ENCODE results near the gene PLAAT5. TPM values are rescaled to one million over a fixed set of nuclear protein-coding genes. Genes with fewer than 3 reads are reported as not detected.
"Not testable (repeated sequence)": the region's sequence is repeated elsewhere in the genome, so short reads cannot be mapped to it uniquely, and the experiment has no call there.

The PLAAT5 gene
- total and polyA plus RNA-seq, 9 donors: 1.5 to 35.0 (median 3.8) TPM

DNA sequence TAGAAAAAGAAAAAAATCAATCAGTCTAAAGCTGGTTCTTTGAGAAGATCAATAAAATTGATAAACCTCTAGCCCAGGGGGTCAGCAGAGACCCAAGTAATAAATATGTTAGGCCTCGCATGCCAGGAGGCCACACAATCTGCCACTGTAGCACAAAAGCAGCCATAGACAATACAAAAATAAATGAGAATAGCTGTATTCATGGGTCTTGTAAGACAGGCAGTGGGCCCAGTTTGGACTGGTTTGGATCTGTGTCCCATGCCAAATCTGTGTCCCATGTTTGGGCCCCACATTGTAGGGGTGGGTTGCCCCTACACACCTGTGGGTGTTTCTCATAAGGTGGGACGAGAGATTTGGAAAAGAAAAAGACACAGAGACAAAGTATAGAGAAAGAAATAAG is 39.1 kb upstream of the PLAAT5 start:
- Histone ChIP-seq H3K36me3 (no peaks in the 10 kb centered on the region), H3K27me3 (no peaks in the 10 kb centered on the region), H3K9me3 (no peaks in the 10 kb centered on the region), H3K27ac (no peak overlapping the region), H3K4me1 (ENCODE audit: insufficient read depth) (peaks cover 2% of the 10 kb centered on the region), H3K4me3 (no peak overlapping the region)
- no peak for TF ChIP-seq EP300 (IDR thresholded peaks at IDR 0.05)
- TF ChIP-seq POLR2A (IDR thresholded peaks at IDR 0.05): no peak
- TF ChIP-seq, protein P1, sequence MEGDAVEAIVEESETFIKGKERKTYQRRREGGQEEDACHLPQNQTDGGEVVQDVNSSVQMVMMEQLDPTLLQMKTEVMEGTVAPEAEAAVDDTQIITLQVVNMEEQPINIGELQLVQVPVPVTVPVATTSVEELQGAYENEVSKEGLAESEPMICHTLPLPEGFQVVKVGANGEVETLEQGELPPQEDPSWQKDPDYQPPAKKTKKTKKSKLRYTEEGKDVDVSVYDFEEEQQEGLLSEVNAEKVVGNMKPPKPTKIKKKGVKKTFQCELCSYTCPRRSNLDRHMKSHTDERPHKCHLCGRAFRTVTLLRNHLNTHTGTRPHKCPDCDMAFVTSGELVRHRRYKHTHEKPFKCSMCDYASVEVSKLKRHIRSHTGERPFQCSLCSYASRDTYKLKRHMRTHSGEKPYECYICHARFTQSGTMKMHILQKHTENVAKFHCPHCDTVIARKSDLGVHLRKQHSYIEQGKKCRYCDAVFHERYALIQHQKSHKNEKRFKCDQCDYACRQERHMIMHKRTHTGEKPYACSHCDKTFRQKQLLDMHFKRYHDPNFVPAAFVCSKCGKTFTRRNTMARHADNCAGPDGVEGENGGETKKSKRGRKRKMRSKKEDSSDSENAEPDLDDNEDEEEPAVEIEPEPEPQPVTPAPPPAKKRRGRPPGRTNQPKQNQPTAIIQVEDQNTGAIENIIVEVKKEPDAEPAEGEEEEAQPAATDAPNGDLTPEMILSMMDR (IDR thresholded peaks at IDR 0.05): no peak
- intact Hi-C loops (cut with DNase I): no loop called here
- 95 to 97% (median 96%) methylated on average over 2 of the region's 2 CpGs for WGBS, 3 donors
- DNase-seq: no peak

DNA sequence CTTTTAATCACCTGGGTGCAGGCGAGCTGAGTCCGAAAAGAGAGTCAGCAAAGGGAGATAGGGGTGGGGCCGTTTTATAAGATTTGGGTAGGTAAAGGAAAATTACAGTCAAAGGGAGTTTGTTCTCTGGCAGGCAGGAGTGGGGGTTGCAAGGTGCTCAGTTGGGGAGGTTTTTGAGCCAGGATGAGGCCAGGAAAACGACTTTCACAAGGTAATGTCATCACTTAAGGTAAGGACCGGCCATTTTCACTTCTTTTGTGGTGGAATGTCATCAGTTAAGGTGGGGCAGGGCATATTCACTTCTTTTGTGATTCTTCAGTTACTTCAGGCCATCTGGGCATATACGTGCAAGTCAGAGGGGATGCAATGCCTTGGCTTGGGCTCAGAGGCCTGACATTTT is 38.4 kb upstream of the PLAAT5 start:
- WGBS, 3 donors: 68 to 84% (median 79%) methylated on average over 6 of the region's 6 CpGs
- DNase-seq; H3K4me1 ChIP-seq (ENCODE audit: insufficient read depth); intact Hi-C loops (cut with DNase I); H3K4me3 ChIP-seq; H3K9me3 ChIP-seq; H3K27ac ChIP-seq; H3K27me3 ChIP-seq; H3K36me3 ChIP-seq: not testable (repeated sequence)

DNA sequence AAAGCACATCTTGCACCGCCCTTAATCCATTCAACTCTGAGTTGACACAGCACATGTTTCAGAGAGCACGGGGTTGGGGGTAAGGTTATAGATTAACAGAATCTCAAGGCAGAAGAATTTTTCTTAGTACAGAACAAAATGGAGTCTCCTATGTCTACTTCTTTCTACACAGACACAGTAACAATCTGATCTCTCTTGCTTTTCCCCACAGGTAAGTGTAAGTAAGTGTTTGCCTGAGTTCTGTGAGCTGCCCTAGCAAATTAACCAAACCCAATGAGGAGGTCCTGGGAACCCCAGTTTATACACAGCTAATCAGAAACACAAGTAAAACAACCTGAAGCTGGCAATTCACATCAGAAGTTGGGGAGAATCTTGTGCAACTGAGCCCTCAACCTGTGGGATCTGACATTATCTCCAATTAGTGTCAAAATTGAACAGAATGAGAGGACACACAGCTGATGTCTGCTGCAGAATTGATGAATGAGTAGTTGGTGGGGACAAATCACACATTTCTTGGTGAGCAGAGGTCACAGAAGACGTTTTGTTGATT is 37.8 kb upstream of the PLAAT5 start:
- H3K27me3 ChIP-seq; H3K9me3 ChIP-seq; H3K4me1 ChIP-seq (ENCODE audit: insufficient read depth); intact Hi-C loops (cut with DNase I); H3K4me3 ChIP-seq; H3K27ac ChIP-seq; DNase-seq; H3K36me3 ChIP-seq: not testable (repeated sequence)
- 66 to 86% (median 76%) methylated on average over 1 of the region's 3 CpGs for WGBS, 3 donors

DNA sequence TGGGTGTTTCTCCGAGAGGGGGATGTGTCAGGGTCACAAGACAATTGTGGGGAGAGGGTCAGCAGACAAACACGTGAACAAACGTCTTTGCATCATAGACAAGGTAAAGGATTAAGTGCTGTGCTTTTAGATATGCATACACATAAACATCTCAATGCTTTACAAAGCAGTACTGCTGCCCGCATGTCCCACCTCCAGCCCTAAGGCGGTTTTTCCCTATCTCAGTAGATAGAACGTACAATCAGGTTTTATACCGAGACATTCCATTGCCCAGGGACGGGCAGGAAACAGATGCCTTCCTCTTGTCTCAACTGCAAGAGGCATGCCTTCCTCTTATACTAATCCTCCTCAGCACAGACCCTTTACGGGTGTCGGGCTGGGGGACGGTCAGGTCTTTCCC is 37.2 kb upstream of the PLAAT5 start:
- DNase-seq; intact Hi-C loops (cut with DNase I); H3K4me3 ChIP-seq; H3K36me3 ChIP-seq; H3K27ac ChIP-seq; H3K9me3 ChIP-seq; H3K4me1 ChIP-seq (ENCODE audit: insufficient read depth); H3K27me3 ChIP-seq: not testable (repeated sequence)
- 51 to 72% (median 65%) methylated on average over 7 to 8 of the region's 11 CpGs for WGBS, 3 donors

DNA sequence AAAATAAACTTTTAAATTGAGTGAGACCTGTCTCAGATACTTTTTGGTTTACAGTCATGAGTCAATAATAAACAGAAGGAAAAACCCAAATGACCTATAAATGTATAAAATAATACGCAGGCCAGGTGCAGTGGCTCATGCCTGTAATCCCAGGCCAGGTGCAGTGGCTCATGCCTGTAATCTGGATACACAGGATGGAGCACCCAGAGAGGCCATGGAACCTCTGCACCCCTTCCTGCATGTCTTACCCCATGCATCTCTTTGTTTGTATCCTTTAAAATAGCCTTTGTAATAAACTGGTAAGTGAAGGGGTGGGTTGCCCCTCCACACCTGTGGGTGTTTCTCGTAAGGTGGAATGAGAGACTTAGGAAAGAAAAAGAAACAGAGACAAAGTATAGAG is 36.7 kb upstream of the PLAAT5 start:
- 93 to 97% (median 97%) methylated on average over 2 of the region's 2 CpGs for WGBS, 3 donors
- H3K9me3 ChIP-seq: no peaks in the 10 kb centered on the region
- H3K27me3 ChIP-seq: no peaks in the 10 kb centered on the region
- H3K36me3 ChIP-seq: no peaks in the 10 kb centered on the region
- intact Hi-C loops (cut with DNase I): no loop called here
- TF ChIP-seq, protein P1 (IDR thresholded peaks at IDR 0.05): no peak
- no peak for TF ChIP-seq EP300 (IDR thresholded peaks at IDR 0.05)
- TF ChIP-seq POLR2A (IDR thresholded peaks at IDR 0.05): no peak
- H3K27ac ChIP-seq: no peak overlapping the region
- peaks cover 2% of the 10 kb centered on the region for H3K4me1 ChIP-seq (ENCODE audit: insufficient read depth)
- no peak for DNase-seq
- no peak overlapping the region for H3K4me3 ChIP-seq

DNA sequence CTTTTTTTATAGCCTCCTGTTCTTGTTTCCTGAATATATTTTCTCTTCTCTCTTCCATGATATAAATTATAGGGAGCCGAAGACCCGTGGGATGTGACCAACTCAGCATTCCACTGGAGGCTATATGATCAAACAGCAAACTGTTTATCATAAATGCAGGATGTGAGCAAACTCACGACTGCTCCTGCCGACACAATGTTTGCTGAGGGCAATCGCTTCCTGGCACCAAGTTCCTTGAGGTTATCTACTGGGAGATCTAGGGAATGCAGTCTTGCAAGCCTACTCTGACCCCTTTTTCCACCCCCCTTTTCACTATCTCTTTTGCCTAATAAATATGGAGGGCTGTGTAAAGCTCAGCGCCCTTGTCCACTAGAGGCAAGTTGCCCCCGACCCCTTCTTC is 32.2 kb upstream of the PLAAT5 start:
- intact Hi-C loops (cut with DNase I): no loop called here
- DNase-seq: no peak
- Histone ChIP-seq H3K4me3 (no peak overlapping the region), H3K27me3 (no peaks in the 10 kb centered on the region), H3K36me3 (no peaks in the 10 kb centered on the region), H3K9me3 (no peaks in the 10 kb centered on the region), H3K4me1 (ENCODE audit: insufficient read depth) (no peaks in the 10 kb centered on the region), H3K27ac (no peak overlapping the region)
- TF ChIP-seq, protein P1 (IDR thresholded peaks at IDR 0.05): no peak
- no peak for TF ChIP-seq POLR2A (IDR thresholded peaks at IDR 0.05)
- TF ChIP-seq EP300 (IDR thresholded peaks at IDR 0.05): no peak
- WGBS, 3 donors: 76 to 77% (median 77%) methylated on average over 7 of the region's 7 CpGs
